HepG2 (cell line): ENCODE measurements around the gene NOP9. TPM values are rescaled to one million over a fixed set of nuclear protein-coding genes. Genes with fewer than 3 reads are reported as not detected.
A peak's percentile ranks its signal among the peaks of the same experiment; 100 is the strongest.

Experiments
- ATAD3A ChIP-seq: sonication (generic); formaldehyde crosslinking; IDR thresholded peaks from 2 replicates; pipeline ENCODE4 v1.4.0; 2020; ENCODE audit warnings: missing genetic modification reagents
- BCL3 ChIP-seq: sonication (generic); formaldehyde crosslinking; IDR thresholded peaks from 2 replicates; pipeline ENCODE4 v1.5.1; 2020; ENCODE audit warnings: mild to moderate bottlenecking, missing genetic modification reagents, moderate library complexity
- CERS6 ChIP-seq: sonication (generic); formaldehyde crosslinking; IDR thresholded peaks from 2 replicates; pipeline ENCODE4 v1.5.0; 2020; ENCODE audit warnings: missing genetic modification reagents
- FOSL2 ChIP-seq: sonication (generic); formaldehyde crosslinking; IDR thresholded peaks from 2 replicates; pipeline ENCODE4 v1.4.0; 2020; ENCODE audit warnings: missing genetic modification reagents
- MBNL3 ChIP-seq: fragments of 250-450 bp; sonication (Bioruptor Pico); conservative IDR thresholded peaks from 2 replicates; pipeline ENCODE4 v1.8.0; 2022; ENCODE audit warnings: mild to moderate bottlenecking, inconsistent platforms
- MED1 ChIP-seq: sonication (generic); formaldehyde crosslinking; IDR thresholded peaks from 2 replicates; pipeline ENCODE4 v1.4.0; 2020; ENCODE audit warnings: missing genetic modification reagents
- MXD4 ChIP-seq: IDR thresholded peaks from 2 replicates; pipeline ENCODE4 v1.6.1; 2016; ENCODE audit warnings: mild to moderate bottlenecking, missing biosample characterization, missing genetic modification reagents
- PPARG ChIP-seq: conservative IDR thresholded peaks from 2 replicates; pipeline ENCODE4 v1.6.1; 2016; ENCODE audit warnings: missing biosample characterization, missing genetic modification reagents
- RARG ChIP-seq: sonication (generic); formaldehyde crosslinking; IDR thresholded peaks from 2 replicates; pipeline ENCODE4 v1.4.0; 2020; ENCODE audit warnings: low read depth, mild to moderate bottlenecking, missing genetic modification reagents
- RFXANK ChIP-seq: IDR thresholded peaks from 2 replicates; pipeline ENCODE4 v1.6.1; 2016
- RNF219 ChIP-seq: sonication (generic); formaldehyde crosslinking; IDR thresholded peaks from 2 replicates; pipeline ENCODE4 v1.5.0; 2020; ENCODE audit warnings: mild to moderate bottlenecking, missing genetic modification reagents
- RXRA ChIP-seq: sonication (generic); formaldehyde crosslinking; IDR thresholded peaks from 2 replicates; pipeline ENCODE4 v1.5.1; 2020; ENCODE audit warnings: missing genetic modification reagents
- SAP130 ChIP-seq: IDR thresholded peaks from 2 replicates; pipeline ENCODE4 v1.6.1; 2016; ENCODE audit warnings: low read depth
- THAP11 ChIP-seq: IDR thresholded peaks from 2 replicates; pipeline ENCODE4 v1.6.1; 2016; ENCODE audit warnings: missing biosample characterization, missing genetic modification reagents
- ZKSCAN1 ChIP-seq: fragments of 150-350 bp; IDR thresholded peaks from 2 replicates; pipeline ENCODE4 v1.6.1; 2014; ENCODE audit warnings: low read length
- ZKSCAN8 ChIP-seq: IDR thresholded peaks from 2 replicates; pipeline ENCODE4 v1.6.1; 2016; ENCODE audit warnings: borderline replicate concordance, missing genetic modification reagents, missing compliant biosample characterization
- ZNF501 ChIP-seq: sonication (generic); formaldehyde crosslinking; IDR thresholded peaks from 2 replicates; pipeline ENCODE4 v1.5.1; 2020; ENCODE audit warnings: mild to moderate bottlenecking, moderate library complexity, missing genetic modification reagents
- ZNF781 ChIP-seq: sonication (generic); formaldehyde crosslinking; IDR thresholded peaks from 2 replicates; pipeline ENCODE4 v1.5.1; 2020; ENCODE audit warnings: borderline replicate concordance, mild to moderate bottlenecking, missing genetic modification reagents; ENCODE audit errors: not compliant biosample characterization
- ZNF784 ChIP-seq: sonication (generic); formaldehyde crosslinking; IDR thresholded peaks from 2 replicates; pipeline ENCODE4 v1.5.1; 2020; ENCODE audit warnings: missing genetic modification reagents, mild to moderate bottlenecking, borderline replicate concordance
- ZNF800 ChIP-seq: sonication (generic); formaldehyde crosslinking; IDR thresholded peaks from 2 replicates; pipeline ENCODE4 v1.4.0; 2020; ENCODE audit warnings: missing genetic modification reagents
- ZSCAN20 ChIP-seq: sonication (generic); formaldehyde crosslinking; IDR thresholded peaks from 2 replicates; pipeline ENCODE4 v1.4.0; 2020; ENCODE audit warnings: missing genetic modification reagents, mild to moderate bottlenecking, borderline replicate concordance
- polyA plus RNA-seq, 8 experiments: library from polyadenylated mRNA; depleted of rRNA in 3 of 8; stranded (reverse) in 7 of 8; unstranded in 1 of 8; fragments of >200 nt; fragmentation: Illumina TruSeq in 4 of 8; extraction: Trizol in 4 of 8; gene quantifications; 2 replicates each; pipeline versions ENCODE4 v1.2.1 to v1.2.3, GENCODE V29; 2011 to 2016; ENCODE audit warnings: low read depth in 4 of 8, missing spikeins in 1 of 8, mixed read lengths in 1 of 8; ENCODE audit not compliant: insufficient read depth in 1 of 8
- total RNA-seq, 5 experiments: library from RNA; depleted of rRNA; stranded (reverse); fragments of >200 nt; fragmentation: Illumina TruSeq; extraction: Trizol; gene quantifications; 2 replicates each; pipeline ENCODE4 v1.2.3, GENCODE V29; 2016; ENCODE audit warnings: low read depth in 1 of 5

Gene NOP9
- total and polyA plus RNA-seq, 2 of the 13 experiments (the other 11 are each of a cell fraction or from before 2014, with no cell fraction given): 24.5 to 61.6 TPM

- no peak for TF ChIP-seq CERS6 (CRISPR knock-in tag)
- TF ChIP-seq ZSCAN20: no peak
- TF ChIP-seq RNF219 (CRISPR knock-in tag): no peak
- TF ChIP-seq MBNL3 (CRISPR knock-in tag): 0 out of 2 replicates have a peak, but pooled peaks have one; percentile 27
- TF ChIP-seq PPARG (CRISPR knock-in tag): 0 out of 2 replicates have a peak, but pooled peaks have one; percentile 39
- peak; percentile 91 for TF ChIP-seq SAP130 (CRISPR knock-in tag)
- TF ChIP-seq MXD4 (CRISPR knock-in tag): 0 out of 2 replicates have a peak, but pooled peaks have one; percentile 43
- no peak; the same call in 1 of the 2 replicates for TF ChIP-seq ZNF784 (CRISPR knock-in tag)
- TF ChIP-seq ZKSCAN8 (CRISPR knock-in tag): no peak; the same call in 1 of the 2 replicates
- no peak for TF ChIP-seq RARG
- TF ChIP-seq RFXANK (CRISPR knock-in tag): no peak
- peak; percentile 88 for TF ChIP-seq FOSL2 (CRISPR knock-in tag)
- TF ChIP-seq ZNF781 (CRISPR knock-in tag): peak; percentile 84
- TF ChIP-seq ATAD3A: 0 out of 2 replicates have a peak, but pooled peaks have one; percentile 11
- TF ChIP-seq THAP11 (CRISPR knock-in tag): peak; percentile 71
- TF ChIP-seq ZNF800 (CRISPR knock-in tag): no peak
- TF ChIP-seq BCL3 (CRISPR knock-in tag): no peak
- peak; percentile 67 for TF ChIP-seq MED1 (CRISPR knock-in tag)
- TF ChIP-seq ZNF501 (CRISPR knock-in tag): no peak; the same call in 1 of the 2 replicates
- peak; percentile 64; the same call in 1 of the 2 replicates for TF ChIP-seq RXRA (CRISPR knock-in tag)
- peak; percentile 71 for TF ChIP-seq ZKSCAN1
These were observed 47.1 kb upstream of the NOP9 start (continued) for GRCh38 chr14:24252289-24253124.
